ENCODE results near the gene TRAF3IP1.

The TRAF3IP1 gene

GRCh38 chr2:238406221-238406997 lies 86.1 kb downstream of the TRAF3IP1 start:
- no peak for DNase-seq

DNA sequence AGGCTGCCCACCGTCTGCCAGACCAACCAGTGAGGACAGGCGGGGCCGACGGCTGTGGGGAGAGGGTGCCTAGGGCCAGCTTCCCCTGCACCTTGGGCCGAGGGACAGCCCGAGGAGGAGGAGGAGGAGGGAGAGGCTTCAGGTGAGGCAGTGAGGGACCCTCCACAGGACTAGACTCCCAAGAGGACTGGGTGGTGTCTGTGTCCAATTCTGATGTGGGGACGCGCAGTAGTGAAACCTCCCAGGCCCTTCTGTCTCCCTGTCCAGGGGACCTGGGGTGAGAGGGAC lies 86.6 kb downstream of the TRAF3IP1 start:
- DNase-seq, result no peak

DNA sequence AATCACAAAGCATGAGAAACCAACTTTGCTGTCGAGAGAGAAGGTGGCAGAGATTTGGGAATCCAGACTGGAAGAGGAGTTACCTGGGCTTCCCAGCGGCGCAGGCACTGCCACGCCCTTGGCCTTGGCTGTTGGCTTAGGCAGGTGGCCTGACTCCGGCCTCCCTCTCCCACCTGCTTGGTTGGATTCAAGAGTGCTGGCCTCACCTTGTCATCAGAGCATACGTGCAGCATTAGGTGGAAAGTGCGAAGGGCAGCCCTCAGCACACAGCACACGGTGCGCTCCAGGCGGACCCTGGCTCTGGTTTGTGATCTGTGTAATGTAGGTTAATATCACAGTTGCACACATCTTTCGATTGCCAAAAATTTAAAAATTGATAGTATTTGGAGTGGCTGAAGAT lies 87.2 kb downstream of the TRAF3IP1 start:
- DNase-seq, result no peak

- DNase-seq, result no peak
These were observed 88.5 kb downstream of the TRAF3IP1 start for GRCh38 chr2:238408615-238409340.

GRCh38 chr2:238409341-238410199 lies 89.3 kb downstream of the TRAF3IP1 start:
- no peak for DNase-seq

- DNase-seq, result no peak
These were observed 91.9 kb downstream of the TRAF3IP1 start for GRCh38 chr2:238412067-238412767.

DNA sequence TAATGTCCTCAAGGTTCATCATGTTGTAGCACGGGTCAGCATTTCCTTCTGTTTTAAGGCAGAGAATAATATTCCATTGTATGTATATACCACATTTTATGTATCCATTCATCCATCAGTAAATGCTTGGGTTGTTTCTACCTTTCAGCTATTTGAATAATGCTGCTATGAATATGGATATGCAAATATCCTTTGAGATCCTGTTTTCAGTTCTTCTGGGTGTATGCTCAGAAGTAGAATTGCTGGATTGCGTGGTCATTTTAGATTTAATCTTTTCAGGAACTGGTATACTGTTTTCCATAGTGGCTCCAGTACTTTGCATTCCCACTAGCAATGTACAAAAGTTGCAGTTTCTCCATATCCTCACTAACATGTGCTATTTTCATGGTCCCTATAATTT lies 93.0 kb downstream of the TRAF3IP1 start:
- no peak for DNase-seq

- DNase-seq, result no peak
These were observed 94.9 kb downstream of the TRAF3IP1 start for GRCh38 chr2:238415036-238415764.

- no peak for DNase-seq
These were observed 95.6 kb downstream of the TRAF3IP1 start for GRCh38 chr2:238415893-238416292.

DNA sequence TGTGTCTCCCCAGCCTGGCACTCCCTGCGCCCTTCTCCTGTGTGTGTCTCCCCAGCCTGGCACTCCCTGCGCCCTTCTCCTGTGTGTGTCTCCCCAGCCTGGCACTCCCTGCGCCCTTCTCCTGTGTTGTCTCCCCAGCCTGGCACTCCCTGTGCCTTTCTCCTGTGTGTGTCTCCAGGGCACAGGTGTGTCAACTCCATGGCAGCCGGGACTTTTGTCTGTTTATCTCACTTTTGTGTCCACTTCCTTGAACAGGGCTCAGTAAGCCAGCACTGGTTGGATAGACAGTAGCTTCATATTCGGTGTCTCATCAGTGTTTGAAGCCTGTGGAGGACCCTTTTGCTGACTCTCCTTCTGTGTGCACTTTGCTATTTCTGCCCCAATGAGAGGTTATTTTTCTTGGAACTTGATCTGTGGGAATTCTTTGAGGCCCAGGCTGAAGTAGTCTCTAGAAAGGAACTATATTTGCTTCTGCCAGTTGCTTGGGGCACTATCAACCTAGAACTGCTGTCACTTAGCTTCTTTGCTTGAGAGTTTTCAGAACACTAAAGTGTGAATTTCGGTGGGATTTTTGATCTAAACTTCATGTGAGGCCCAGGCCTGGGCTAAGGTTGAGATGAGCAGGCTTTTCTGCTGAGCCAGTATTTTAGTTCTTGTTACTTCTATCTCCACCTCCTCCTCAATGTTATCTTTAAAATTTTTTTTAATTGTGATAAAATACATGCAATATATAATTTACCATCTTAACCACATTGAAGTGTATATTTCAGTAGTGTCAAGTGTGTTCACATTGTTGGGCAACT lies 98.1 kb downstream of the TRAF3IP1 start:
- no peak for DNase-seq

DNA sequence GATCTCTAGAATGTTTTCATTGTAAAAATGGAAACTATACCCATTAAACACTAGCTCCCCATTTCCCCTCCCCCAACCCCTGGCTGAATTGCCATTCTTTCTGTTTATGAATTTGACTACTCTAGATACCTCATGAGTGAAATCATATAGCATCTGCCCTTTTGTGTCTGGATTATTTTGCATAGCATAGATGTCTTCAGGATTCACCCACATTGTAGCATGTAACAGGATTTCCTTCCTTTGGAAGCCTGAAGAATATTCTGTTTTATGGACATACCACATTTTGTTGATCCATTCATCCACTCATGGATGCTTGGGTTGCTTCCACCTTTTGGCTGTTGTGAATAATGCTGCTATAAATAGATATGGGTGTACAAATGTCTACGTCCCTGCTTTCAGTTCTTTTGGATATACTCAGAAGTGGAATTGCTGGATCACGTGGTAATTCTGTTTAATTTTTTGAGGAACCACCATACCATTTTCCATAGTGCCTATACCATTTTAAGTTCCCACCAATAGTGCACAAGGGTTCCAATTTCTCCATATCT lies 98.8 kb downstream of the TRAF3IP1 start:
- no peak for DNase-seq

GRCh38 chr2:238420442-238420841 lies 100.1 kb downstream of the TRAF3IP1 start:
- DNase-seq, result no peak

GRCh38 chr2:238420878-238421694 lies 100.8 kb downstream of the TRAF3IP1 start:
- DNase-seq, result no peak

- DNase-seq, result no peak
These were observed 101.3 kb downstream of the TRAF3IP1 start for GRCh38 chr2:238421695-238422035.

DNA sequence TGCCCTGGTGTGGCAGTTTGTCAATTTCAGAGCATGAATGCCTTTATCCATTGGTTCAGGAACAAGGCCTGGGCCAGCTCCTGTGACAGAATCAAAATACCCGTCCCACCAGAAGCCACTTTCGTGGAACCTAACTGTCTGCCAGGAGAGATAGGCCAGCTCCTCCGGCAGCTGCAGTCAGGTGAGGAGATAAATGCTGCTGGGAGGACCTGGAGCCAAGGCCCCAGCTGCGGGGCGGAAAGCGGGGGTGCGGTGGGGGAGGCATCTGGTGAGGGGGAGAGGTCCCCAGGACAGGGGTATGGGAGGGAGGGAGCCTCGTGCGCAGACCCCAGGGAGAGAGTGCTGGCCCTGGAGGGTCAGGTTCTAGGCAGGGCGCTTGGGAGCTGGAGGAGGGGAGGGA lies 102.0 kb downstream of the TRAF3IP1 start:
- DNase-seq, result no peak

DNA sequence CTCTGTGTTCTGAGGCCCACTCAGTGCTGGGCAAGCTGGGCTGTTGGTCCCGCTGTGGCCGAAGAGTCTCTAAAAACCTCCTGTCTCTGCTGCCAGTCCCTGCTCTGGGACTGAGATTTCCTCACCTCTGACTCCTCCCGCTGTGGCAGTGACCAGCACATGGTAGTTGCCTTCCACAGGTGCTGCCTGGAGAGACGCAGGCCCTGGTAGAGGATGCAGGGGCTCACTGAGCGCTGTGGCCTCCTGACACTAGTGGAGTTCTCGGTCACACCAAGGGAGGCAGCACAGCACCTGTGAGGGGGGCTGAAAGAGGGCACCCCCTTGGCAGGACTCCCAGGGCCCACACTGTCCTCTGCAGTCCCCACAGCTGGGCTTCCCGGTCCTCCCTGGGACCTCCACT lies 102.6 kb downstream of the TRAF3IP1 start:
- no peak for DNase-seq

DNA sequence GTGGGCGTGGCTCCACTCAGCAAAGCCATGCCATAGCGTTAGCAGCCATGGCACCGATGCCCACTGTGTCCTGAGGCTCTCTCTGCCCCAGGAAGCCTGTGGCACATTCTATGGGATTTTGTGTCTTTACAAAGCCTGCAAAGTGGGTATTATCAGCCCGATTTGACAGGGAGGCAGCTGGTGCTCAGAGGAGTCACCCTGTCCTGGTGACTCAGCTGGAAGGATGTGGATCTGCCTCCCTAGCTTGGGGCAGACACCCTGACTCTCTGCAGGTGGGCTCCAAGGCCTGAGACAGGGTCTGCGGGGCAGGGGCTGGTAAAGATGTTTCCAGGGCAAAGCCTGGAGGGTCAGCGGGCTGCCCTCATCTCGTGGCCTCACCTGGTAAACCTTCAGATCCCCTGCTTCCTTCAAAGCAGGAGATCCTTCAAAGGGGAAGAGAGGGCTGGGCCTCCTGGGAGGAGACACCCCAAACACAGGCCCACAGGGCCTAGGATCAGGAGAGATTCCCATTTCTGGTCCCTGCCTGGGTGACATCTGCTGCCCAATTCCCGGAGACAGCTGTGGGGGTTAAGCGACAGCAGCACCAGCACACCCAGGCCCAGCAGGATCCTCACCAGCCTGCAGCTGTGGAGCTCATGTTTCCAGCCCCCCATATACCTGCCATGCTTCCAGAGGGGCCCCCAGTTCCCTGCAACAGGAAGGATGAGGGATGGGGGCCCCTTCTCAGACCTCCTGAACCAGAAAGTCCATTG lies 103.4 kb downstream of the TRAF3IP1 start:
- DNase-seq, result no peak

DNA sequence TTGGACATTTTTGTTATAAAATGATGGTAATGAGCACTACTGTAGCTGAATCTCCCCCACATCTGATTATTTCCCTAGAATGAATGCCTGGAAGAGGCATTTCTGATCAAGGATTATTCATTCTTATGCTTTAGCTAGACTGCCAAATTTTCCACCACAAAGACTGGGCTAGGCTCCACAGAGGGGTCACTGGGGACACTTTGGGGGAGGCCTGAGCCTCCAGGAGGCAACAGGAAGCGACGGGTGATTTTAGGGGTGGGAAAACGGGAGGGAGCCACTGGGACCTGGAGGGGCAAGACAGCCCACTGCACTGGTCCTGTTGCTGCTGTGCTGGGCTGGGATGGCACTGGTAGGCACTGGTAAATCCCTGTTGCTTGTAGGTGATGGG lies 104.0 kb downstream of the TRAF3IP1 start:
- DNase-seq, result no peak
